HEK293 (cell line): ENCODE data around the gene FUCA1.
A peak's percentile ranks its signal among the peaks of the same experiment; 100 is the strongest.

Experiments used
- GLIS2 ChIP-seq: fragments of 450-650 bp; formaldehyde crosslinking; IDR thresholded peaks from 2 replicates; pipeline ENCODE4 v1.5.1; 2016; ENCODE audit warnings: missing biosample characterization, missing genetic modification characterization
- KLF8 ChIP-seq: fragments of 450-650 bp; formaldehyde crosslinking; IDR thresholded peaks from 2 replicates; pipeline ENCODE4 v1.5.1; 2016; ENCODE audit warnings: missing biosample characterization, missing genetic modification characterization
- PRDM10 ChIP-seq: fragments of 450-650 bp; formaldehyde crosslinking; IDR thresholded peaks from 2 replicates; pipeline ENCODE4 v1.5.1; 2016; ENCODE audit warnings: missing biosample characterization, missing genetic modification characterization
- REST ChIP-seq: fragments of 450-650 bp; formaldehyde crosslinking; IDR thresholded peaks from 2 replicates; pipeline ENCODE4 v1.5.1; 2016; ENCODE audit warnings: missing biosample characterization, missing genetic modification characterization
- ZBTB11 ChIP-seq: fragments of 450-650 bp; formaldehyde crosslinking; conservative IDR thresholded peaks from 2 replicates; pipeline ENCODE4 v1.5.1; 2016; ENCODE audit warnings: low read depth, missing biosample characterization, missing genetic modification characterization
- ZBTB21 ChIP-seq: fragments of 450-650 bp; formaldehyde crosslinking; IDR thresholded peaks from 2 replicates; pipeline ENCODE4 v1.5.1; 2017; ENCODE audit warnings: missing biosample characterization, missing genetic modification characterization
- ZBTB26 ChIP-seq: fragments of 450-650 bp; formaldehyde crosslinking; optimal IDR thresholded peaks from 2 replicates; pipeline ENCODE3; 2016; ENCODE audit warnings: missing biosample characterization, mild to moderate bottlenecking, missing genetic modification characterization
- ZBTB44 ChIP-seq: fragments of 450-650 bp; IDR thresholded peaks from 2 replicates; pipeline ENCODE4 v1.5.1; 2018; ENCODE audit warnings: missing biosample characterization, mild to moderate bottlenecking, missing genetic modification characterization
- ZBTB48 ChIP-seq: fragments of 450-650 bp; formaldehyde crosslinking; IDR thresholded peaks from 2 replicates; pipeline ENCODE4 v1.5.1; 2016; ENCODE audit warnings: missing biosample characterization, missing genetic modification characterization
- ZBTB7A ChIP-seq: fragments of 450-650 bp; formaldehyde crosslinking; IDR thresholded peaks from 2 replicates; pipeline ENCODE4 v1.5.1; 2016; ENCODE audit warnings: low read depth, missing biosample characterization, missing genetic modification characterization
- ZFP37 ChIP-seq: fragments of 450-650 bp; formaldehyde crosslinking; IDR thresholded peaks from 2 replicates; pipeline ENCODE4 v1.5.1; 2016; ENCODE audit warnings: missing biosample characterization, missing genetic modification characterization
- ZFP69B ChIP-seq: fragments of 450-650 bp; formaldehyde crosslinking; IDR thresholded peaks from 2 replicates; pipeline ENCODE4 v1.5.1; 2016; ENCODE audit warnings: missing biosample characterization, missing genetic modification characterization
- ZNF16 ChIP-seq: fragments of 450-650 bp; formaldehyde crosslinking; IDR thresholded peaks from 2 replicates; pipeline ENCODE4 v1.5.1; 2016; ENCODE audit warnings: low read depth, missing biosample characterization, missing genetic modification characterization
- ZNF169 ChIP-seq: fragments of 450-650 bp; formaldehyde crosslinking; IDR thresholded peaks from 2 replicates; pipeline ENCODE4 v1.5.1; 2016; ENCODE audit warnings: missing biosample characterization, missing genetic modification characterization
- ZNF202 ChIP-seq: fragments of 450-650 bp; formaldehyde crosslinking; IDR thresholded peaks from 2 replicates; pipeline ENCODE4 v1.5.1; 2016; ENCODE audit warnings: missing biosample characterization, missing genetic modification characterization, borderline replicate concordance
- ZNF266 ChIP-seq: fragments of 450-650 bp; formaldehyde crosslinking; IDR thresholded peaks from 2 replicates; pipeline ENCODE4 v1.5.1; 2016; ENCODE audit warnings: missing biosample characterization, missing genetic modification characterization, low read depth
- ZNF354C ChIP-seq: fragments of 450-650 bp; formaldehyde crosslinking; IDR thresholded peaks from 2 replicates; pipeline ENCODE4 v1.5.1; 2016; ENCODE audit warnings: missing biosample characterization, missing genetic modification characterization, low read depth, borderline replicate concordance
- ZNF549 ChIP-seq: fragments of 450-650 bp; IDR thresholded peaks from 2 replicates; pipeline ENCODE4 v1.5.1; 2018; ENCODE audit warnings: missing biosample characterization, missing genetic modification characterization, mild to moderate bottlenecking, inconsistent platforms, moderate library complexity
- ZNF629 ChIP-seq: fragments of 450-650 bp; formaldehyde crosslinking; IDR thresholded peaks from 2 replicates; pipeline ENCODE4 v1.5.1; 2017; ENCODE audit warnings: missing biosample characterization, missing genetic modification characterization
- ZNF747 ChIP-seq: fragments of 450-650 bp; formaldehyde crosslinking; IDR thresholded peaks from 2 replicates; pipeline ENCODE4 v1.5.1; 2016; ENCODE audit warnings: missing biosample characterization, missing genetic modification characterization
- ZNF76 ChIP-seq: fragments of 450-650 bp; formaldehyde crosslinking; IDR thresholded peaks from 2 replicates; pipeline ENCODE4; 2016; ENCODE audit warnings: low read depth, missing biosample characterization, missing genetic modification characterization, borderline replicate concordance
- ZNF776 ChIP-seq: fragments of 450-650 bp; formaldehyde crosslinking; IDR thresholded peaks from 2 replicates; pipeline ENCODE4 v1.5.0; 2017; ENCODE audit warnings: missing biosample characterization, missing genetic modification characterization, borderline replicate concordance
- ZNF791 ChIP-seq: fragments of 450-650 bp; formaldehyde crosslinking; IDR thresholded peaks from 2 replicates; pipeline ENCODE4 v1.5.1; 2016; ENCODE audit warnings: missing biosample characterization, missing genetic modification characterization
- ZNF843 ChIP-seq: fragments of 450-650 bp; formaldehyde crosslinking; IDR thresholded peaks from 2 replicates; pipeline ENCODE4 v1.5.1; 2016; ENCODE audit warnings: missing biosample characterization, missing genetic modification characterization
- ZXDB ChIP-seq: fragments of 450-650 bp; formaldehyde crosslinking; IDR thresholded peaks from 2 replicates; pipeline ENCODE4 v1.5.1; 2016; ENCODE audit warnings: missing biosample characterization, missing genetic modification characterization

FUCA1 gene

GRCh38 chr1:23800400-23801337 lies 67.4 kb downstream of the FUCA1 start, which contains the start of gene GALE (continued):
- TF ChIP-seq REST (no peak), ZFP37 (tag by site-specific recombination) (0 out of 2 replicates have a peak, but pooled peaks have one; percentile 32), PRDM10 (tag by site-specific recombination) (peak; percentile 73), ZBTB26 (tag by site-specific recombination) (peak; percentile 97), ZNF202 (tag by site-specific recombination) (no peak), ZBTB44 (tag by site-specific recombination) (no peak), ZNF776 (tag by site-specific recombination) (no peak), ZNF629 (tag by site-specific recombination) (peak; percentile 91), ZNF169 (no peak), ZNF843 (tag by site-specific recombination) (peak; percentile 39; the same call in 1 of the 2 replicates), ZFP69B (peak; percentile 72; the same call in 1 of the 2 replicates), ZBTB21 (tag by site-specific recombination) (peak; percentile 69), ZNF747 (tag by site-specific recombination) (no peak), ZBTB48 (tag by site-specific recombination) (no peak), GLIS2 (tag by site-specific recombination) (peak; percentile 82; the same call in 1 of the 2 replicates), ZNF549 (tag by site-specific recombination) (no peak), ZNF791 (tag by site-specific recombination) (no peak), ZNF266 (no peak), KLF8 (tag by site-specific recombination) (peak; percentile 70), ZBTB11 (tag by site-specific recombination) (peak; percentile 87), ZBTB7A (peak; percentile 45; the same call in 1 of the 2 replicates), ZNF76 (peak; percentile 20; the same call in 1 of the 2 replicates), ZXDB (tag by site-specific recombination) (peak; percentile 31; the same call in 1 of the 2 replicates), ZNF354C (no peak), ZNF16 (tag by site-specific recombination) (no peak)
